SU-DHL-6 (cell line): ENCODE measurements around the gene ACOT8.

ENCODE experiments used
- H2AFZ ChIP-seq: fragments of 200-600 bp; sonication (generic); 2 replicates; pipeline ENCODE4 v1.6.1; 2014; ENCODE audit warnings: low read depth, mild to moderate bottlenecking, moderate library complexity, mixed read lengths, antibody characterized with exemption, low read length; ENCODE audit not compliant: severe bottlenecking
- H3F3A ChIP-seq: fragments of 200-600 bp; shearing (Covaris generic); 2 replicates; pipeline ENCODE4 v1.6.0; 2016; ENCODE audit warnings: antibody characterized with exemption, mild to moderate bottlenecking; ENCODE audit not compliant: insufficient read depth
- H3K27ac ChIP-seq: fragments of 200-600 bp; sonication (generic); 2 replicates; pipeline ENCODE4 v1.5.1; 2016; ENCODE audit warnings: low read depth, mild to moderate bottlenecking, low read length, moderate library complexity, mixed read lengths
- H3K27me3 ChIP-seq: fragments of 200-600 bp; sonication (generic), shearing (Covaris generic); 2 replicates; pipeline ENCODE4 v1.6.0; 2014; ENCODE audit warnings: mild to moderate bottlenecking, low read length
- H3K36me3 ChIP-seq: fragments of 200-600 bp; sonication (generic); 2 replicates; pipeline ENCODE4 v1.6.1; 2014; ENCODE audit warnings: mild to moderate bottlenecking, low read length, mixed read lengths
- H3K4me2 ChIP-seq: fragments of 300-600, 200-600 bp; shearing (Covaris generic), sonication (generic); 2 replicates; pipeline ENCODE4 v1.6.0; 2014; ENCODE audit warnings: low read length, low read depth, mild to moderate bottlenecking; ENCODE audit not compliant: poor library complexity, severe bottlenecking
- H3K4me3 ChIP-seq: fragments of 200-600 bp; sonication (generic); 2 replicates; pipeline ENCODE4 v1.5.1; 2014; ENCODE audit warnings: antibody characterized with exemption, low read length, mild to moderate bottlenecking, mixed read lengths; ENCODE audit not compliant: insufficient read depth, poor library complexity, severe bottlenecking
- H3K79me2 ChIP-seq: fragments of 200-600 bp; sonication (generic); 2 replicates; pipeline ENCODE4 v1.6.1; 2014; ENCODE audit warnings: mild to moderate bottlenecking, low read length, moderate library complexity; ENCODE audit not compliant: insufficient read depth
- H3K9ac ChIP-seq: fragments of 200-600 bp; sonication (generic); 2 replicates; pipeline ENCODE4 v1.7.0; 2014; ENCODE audit warnings: mild to moderate bottlenecking, low read length
- H3K9me2 ChIP-seq: fragments of 200-600 bp; sonication (generic); replicated peaks from 2 replicates; pipeline ENCODE4 v1.6.1; 2014; ENCODE audit warnings: low read length; ENCODE audit not compliant: insufficient read depth
- H3K9me3 ChIP-seq: fragments of 200-600 bp; sonication (generic); 2 replicates; pipeline ENCODE4 v1.6.1; 2014; ENCODE audit warnings: low read length, mixed read lengths; ENCODE audit not compliant: insufficient read depth
- H4K20me1 ChIP-seq: fragments of 200-600 bp; sonication (generic); 2 replicates; pipeline ENCODE4 v1.6.1; 2014; ENCODE audit warnings: low read depth, mild to moderate bottlenecking, antibody characterized with exemption, low read length, moderate library complexity, mixed read lengths
- CTCF ChIP-seq: fragments of 200-600 bp; sonication (generic); IDR thresholded peaks from one replicate; pipeline ENCODE4 v1.5.1; 2017; ENCODE audit warnings: antibody characterized with exemption, mild to moderate bottlenecking, low read length, moderate library complexity; ENCODE audit not compliant: insufficient read depth, poor library complexity, severe bottlenecking
- EZH2phosphoT487 ChIP-seq: fragments of 200-600 bp; sonication (generic), shearing (Covaris generic); conservative IDR thresholded peaks from 2 replicates; pipeline ENCODE4 v1.6.1; 2018; ENCODE audit warnings: mild to moderate bottlenecking, antibody characterized with exemption, low read length, moderate library complexity, mixed read lengths

The ACOT8 gene

GRCh38 chr20:45863543-45864470, 6.6 kb upstream of the ACOT8 start:
- Histone ChIP-seq H3K4me2 (no peak overlapping the region), H3K79me2 (no peaks in the 10 kb centered on the region), H2AFZ (no peak overlapping the region), H3K9me3 (no peaks in the 10 kb centered on the region), H3K27me3 (no peaks in the 10 kb centered on the region), H3K4me3 (no peak overlapping the region), H3K9me2 (no peaks in the 10 kb centered on the region), H3K9ac (no peak overlapping the region), H3F3A (no peaks in the 10 kb centered on the region), H4K20me1 (no peaks in the 10 kb centered on the region), H3K27ac (no peak overlapping the region), H3K36me3 (no peaks in the 10 kb centered on the region)
- TF ChIP-seq CTCF (no peak), EZH2phosphoT487 (no peak)

GRCh38 chr20:45861221-45862075, 4.3 kb upstream of the ACOT8 start:
- Histone ChIP-seq H3K36me3 (no peaks in the 10 kb centered on the region), H3K4me3 (no peak overlapping the region), H3K9me2 (no peaks in the 10 kb centered on the region), H3K79me2 (peaks cover 6% of the 10 kb centered on the region), H3K9me3 (no peaks in the 10 kb centered on the region), H3K27me3 (no peaks in the 10 kb centered on the region), H3K9ac (no peak overlapping the region), H2AFZ (no peak overlapping the region), H3K27ac (no peak overlapping the region), H3K4me2 (no peak overlapping the region), H3F3A (no peaks in the 10 kb centered on the region), H4K20me1 (no peaks in the 10 kb centered on the region)
- no peak for TF ChIP-seq EZH2phosphoT487
- TF ChIP-seq CTCF, result no peak

- H3K4me2 ChIP-seq, result no peak overlapping the region
- TF ChIP-seq CTCF (no peak), EZH2phosphoT487 (no peak)
- H3K9me2 ChIP-seq, result no peaks in the 10 kb centered on the region
- H3K9ac ChIP-seq, result no peak overlapping the region
- H2AFZ ChIP-seq, result no peak overlapping the region
- no peaks in the 10 kb centered on the region for H3K9me3 ChIP-seq
- no peak overlapping the region for H3K27ac ChIP-seq
- H3K4me3 ChIP-seq, result no peak overlapping the region
- H4K20me1 ChIP-seq, result no peaks in the 10 kb centered on the region
- no peaks in the 10 kb centered on the region for H3F3A ChIP-seq
- H3K27me3 ChIP-seq, result no peaks in the 10 kb centered on the region
- no peaks in the 10 kb centered on the region for H3K36me3 ChIP-seq
- H3K79me2 ChIP-seq, result peaks cover 14% of the 10 kb centered on the region
These were observed 3.5 kb upstream of the ACOT8 start for GRCh38 chr20:45860560-45861220.
